ENCODE results near the gene MYH10.

Gene MYH10

GRCh38 chr17:8602679-8603078 is 27.8 kb downstream of the MYH10 start:
- no peak for DNase-seq

- no peak for DNase-seq
Measured at GRCh38 chr17:8599351-8600011, 31.0 kb downstream of the MYH10 start.

- no peak for DNase-seq
Measured at GRCh38 chr17:8598913-8599312, 31.6 kb downstream of the MYH10 start.

- DNase-seq = no peak
Measured at GRCh38 chr17:8593830-8594229, 36.7 kb downstream of the MYH10 start.

GRCh38 chr17:8593276-8593675 is 37.2 kb downstream of the MYH10 start:
- no peak for DNase-seq

GRCh38 chr17:8588877-8589554 is 41.5 kb downstream of the MYH10 start:
- no peak for DNase-seq

- no peak for DNase-seq
Measured at GRCh38 chr17:8586766-8587165, 43.8 kb downstream of the MYH10 start.

- DNase-seq = no peak
Measured at GRCh38 chr17:8585911-8586310, 44.6 kb downstream of the MYH10 start.

GRCh38 chr17:8583954-8584353 is 46.6 kb downstream of the MYH10 start:
- no peak for DNase-seq

- DNase-seq = no peak
Measured at GRCh38 chr17:8580952-8581658, 49.4 kb downstream of the MYH10 start.

GRCh38 chr17:8577868-8578267 is 52.7 kb downstream of the MYH10 start:
- no peak for DNase-seq

GRCh38 chr17:8576559-8577294 is 53.8 kb downstream of the MYH10 start:
- DNase-seq = no peak

- DNase-seq = no peak
Measured at GRCh38 chr17:8574687-8575086, 55.8 kb downstream of the MYH10 start.

- DNase-seq = peak in 1 of 2 donors; percentile 10
Measured at GRCh38 chr17:8572764-8573163, 57.8 kb downstream of the MYH10 start.

- no peak for DNase-seq
Measured at GRCh38 chr17:8563981-8564602, 66.4 kb downstream of the MYH10 start.

GRCh38 chr17:8563024-8563776 is 67.3 kb downstream of the MYH10 start:
- no peak for DNase-seq

GRCh38 chr17:8558144-8558543 is 72.4 kb downstream of the MYH10 start:
- DNase-seq = no peak

GRCh38 chr17:8557176-8557806 is 73.2 kb downstream of the MYH10 start:
- DNase-seq = no peak

- DNase-seq = no peak
Measured at GRCh38 chr17:8556074-8556473, 74.5 kb downstream of the MYH10 start.

- DNase-seq = no peak
Measured at GRCh38 chr17:8555062-8555461, 75.5 kb downstream of the MYH10 start.

- DNase-seq = no peak
Measured at GRCh38 chr17:8552577-8553320, 77.8 kb downstream of the MYH10 start.
